ENCODE measurements around the gene NMUR1.
A peak's percentile ranks its signal among the peaks of the same experiment; 100 is the strongest.

The NMUR1 gene

GRCh38 chr2:231554748-231555545 lies 24.7 kb upstream of the NMUR1 start:
- DNase-seq (ENCODE audit: low read depth in 2 of 2, low spot score in 1 of 2) = no peak

GRCh38 chr2:231554327-231554726 lies 24.1 kb upstream of the NMUR1 start:
- DNase-seq (ENCODE audit: low read depth in 2 of 2, low spot score in 1 of 2) = no peak

- DNase-seq (ENCODE audit: low read depth in 2 of 2, low spot score in 1 of 2) = no peak
These were observed 22.5 kb upstream of the NMUR1 start for GRCh38 chr2:231552752-231553151.

- no peak for DNase-seq (ENCODE audit: low read depth in 2 of 2, low spot score in 1 of 2)
These were observed 19.4 kb upstream of the NMUR1 start for GRCh38 chr2:231549446-231550239.

GRCh38 chr2:231548752-231549151 lies 18.5 kb upstream of the NMUR1 start:
- no peak for DNase-seq (ENCODE audit: low read depth in 2 of 2, low spot score in 1 of 2)

GRCh38 chr2:231547315-231548110 lies 17.3 kb upstream of the NMUR1 start:
- no peak for DNase-seq (ENCODE audit: low read depth in 2 of 2, low spot score in 1 of 2)

- DNase-seq (ENCODE audit: low read depth in 2 of 2, low spot score in 1 of 2) = no peak
These were observed 15.9 kb upstream of the NMUR1 start for GRCh38 chr2:231546014-231546715.

GRCh38 chr2:231545105-231545902 lies 15.1 kb upstream of the NMUR1 start:
- DNase-seq (ENCODE audit: low read depth in 2 of 2, low spot score in 1 of 2) = peak in 1 of 2 donors; percentile 40

GRCh38 chr2:231542136-231542535 lies 11.9 kb upstream of the NMUR1 start:
- no peak for DNase-seq (ENCODE audit: low read depth in 2 of 2, low spot score in 1 of 2)

- DNase-seq (ENCODE audit: low read depth in 2 of 2, low spot score in 1 of 2) = no peak
These were observed 11.4 kb upstream of the NMUR1 start for GRCh38 chr2:231541645-231542044.

- no peak for DNase-seq (ENCODE audit: low read depth in 2 of 2, low spot score in 1 of 2)
These were observed 9.7 kb upstream of the NMUR1 start for GRCh38 chr2:231539991-231540390.

- no peak for DNase-seq (ENCODE audit: low read depth in 2 of 2, low spot score in 1 of 2)
These were observed 5.7 kb upstream of the NMUR1 start for GRCh38 chr2:231535961-231536360.

GRCh38 chr2:231533777-231534125 lies 3.5 kb upstream of the NMUR1 start:
- DNase-seq (ENCODE audit: low read depth in 2 of 2, low spot score in 1 of 2) = no peak

- DNase-seq (ENCODE audit: low read depth in 2 of 2, low spot score in 1 of 2) = no peak
These were observed 3.0 kb upstream of the NMUR1 start for GRCh38 chr2:231533086-231533776.

GRCh38 chr2:231532756-231533035 lies 2.5 kb upstream of the NMUR1 start:
- DNase-seq (ENCODE audit: low read depth in 2 of 2, low spot score in 1 of 2) = no peak

GRCh38 chr2:231531883-231532755 lies 1.9 kb upstream of the NMUR1 start:
- DNase-seq (ENCODE audit: low read depth in 2 of 2, low spot score in 1 of 2) = no peak

GRCh38 chr2:231531466-231531865 lies 1.2 kb upstream of the NMUR1 start:
- DNase-seq (ENCODE audit: low read depth in 2 of 2, low spot score in 1 of 2) = no peak

GRCh38 chr2:231528636-231529030 lies 1.6 kb downstream of the NMUR1 start:
- no peak for DNase-seq (ENCODE audit: low read depth in 2 of 2, low spot score in 1 of 2)

Data from stimulated activated CD8-positive, alpha-beta memory T cell treated with anti-CD3 and anti-CD28 coated beads, Interleukin-4, amount 100 ng/mL, for 4 hours (primary cell).